NCI-H1436 treated with DMSO at 0.1 percent for 48 hours (cell line): ENCODE measurements around the gene CLEC4C.

ENCODE experiments used
- DNase-seq: peaks from one replicate; lab custom pipeline; 2025; lab: John Stamatoyannopoulos, UW

Gene CLEC4C

GRCh38 chr12:7719946-7720730 is 27.0 kb downstream of the CLEC4C start:
- DNase-seq, result no peak

GRCh38 chr12:7716381-7716780 is 30.8 kb downstream of the CLEC4C start:
- no peak for DNase-seq

DNA sequence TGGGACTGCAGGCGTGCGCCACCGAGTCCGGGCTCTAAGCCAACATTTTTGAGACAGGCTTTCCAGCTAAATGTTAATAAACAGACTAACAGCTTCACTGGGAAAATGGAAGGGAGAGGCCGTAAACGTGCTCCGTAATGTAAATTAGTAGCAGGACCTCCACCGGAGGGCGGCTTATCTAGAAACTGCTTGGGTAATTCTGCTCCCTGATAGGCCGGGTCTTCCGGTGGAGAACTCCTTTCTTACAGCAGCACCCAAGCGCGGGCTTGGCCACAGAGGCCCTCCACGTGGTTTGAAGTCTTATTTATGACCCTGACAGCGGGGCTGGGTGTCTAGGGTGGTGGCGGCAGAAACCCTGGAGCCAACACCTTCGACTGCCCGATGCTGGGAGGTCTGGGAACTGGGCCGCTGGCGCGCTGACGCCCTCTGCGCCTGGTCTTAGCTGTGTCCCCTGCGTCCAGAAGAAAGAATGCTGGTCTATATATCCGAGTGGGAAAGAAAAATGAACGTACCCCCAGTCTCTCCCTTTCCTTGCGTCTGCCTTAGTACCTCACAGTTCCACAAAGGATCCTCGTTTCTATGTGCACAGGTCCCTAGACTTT is 34.2 kb downstream of the CLEC4C start:
- no peak for DNase-seq

GRCh38 chr12:7711133-7711532 is 36.0 kb downstream of the CLEC4C start, which contains the start of gene DPPA3:
TSS of gene DPPA3 (plus strand) at chr12:7711433. CDS start at chr12:7711571, 138 bp downstream.
- DNase-seq, result no peak

DNA sequence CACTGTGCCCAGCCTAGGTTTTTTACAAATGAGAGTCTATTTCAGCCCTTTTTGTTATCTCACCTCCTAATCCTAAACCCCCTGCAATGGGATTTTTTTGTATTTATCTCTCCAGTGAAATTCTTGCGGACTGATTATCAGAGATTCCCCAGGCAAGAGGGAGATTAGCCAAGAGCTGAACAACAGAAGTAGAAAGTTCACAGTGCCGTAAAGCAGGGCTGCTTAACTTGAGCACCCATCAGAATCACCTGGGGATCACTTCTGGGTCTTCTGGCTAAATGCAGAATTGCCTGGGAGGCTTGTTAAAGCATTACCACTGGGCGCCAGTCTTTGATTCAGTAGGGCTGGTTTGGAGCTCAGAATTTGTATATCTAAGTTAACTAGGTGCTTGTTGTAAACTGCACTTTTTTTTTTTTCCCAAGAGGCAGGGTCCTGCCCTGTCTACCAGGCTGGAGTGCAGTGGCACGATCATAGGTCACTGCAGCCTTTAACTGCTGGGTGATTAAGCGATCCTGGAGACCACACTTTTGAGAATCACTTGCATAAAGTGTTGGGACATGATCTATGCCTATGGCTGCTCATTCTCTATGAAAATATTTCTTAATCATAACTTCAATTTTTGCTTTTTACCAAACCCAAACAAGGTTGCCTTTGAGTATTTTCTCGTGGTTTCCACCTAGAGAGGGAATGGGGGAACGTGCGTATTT is 37.1 kb downstream of the CLEC4C start:
- no peak for DNase-seq

- DNase-seq, result no peak
These were observed 41.3 kb downstream of the CLEC4C start for GRCh38 chr12:7705846-7706245.

GRCh38 chr12:7695566-7696197 is 51.5 kb downstream of the CLEC4C start, which contains the start of gene GDF3:
TSS of gene GDF3 (minus strand) at chr12:7695775. CDS start at chr12:7695728, 47 bp downstream.
- DNase-seq, result no peak

DNA sequence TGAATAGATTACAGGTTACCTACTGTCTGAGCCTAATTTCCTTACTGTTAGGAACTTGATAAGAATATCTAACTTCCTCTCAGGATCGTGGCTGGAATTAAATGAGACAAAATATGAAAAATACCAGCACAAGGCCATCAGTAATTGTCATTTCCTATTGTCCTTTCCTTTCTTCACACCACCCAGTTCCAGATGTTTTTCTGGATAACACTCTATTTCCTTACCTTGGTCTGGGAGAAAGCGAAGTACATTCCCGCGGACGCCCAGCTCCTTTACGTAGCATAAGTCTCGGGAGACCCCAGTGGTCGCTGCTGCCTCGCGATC is 52.0 kb downstream of the CLEC4C start:
- DNase-seq, result no peak

DNA sequence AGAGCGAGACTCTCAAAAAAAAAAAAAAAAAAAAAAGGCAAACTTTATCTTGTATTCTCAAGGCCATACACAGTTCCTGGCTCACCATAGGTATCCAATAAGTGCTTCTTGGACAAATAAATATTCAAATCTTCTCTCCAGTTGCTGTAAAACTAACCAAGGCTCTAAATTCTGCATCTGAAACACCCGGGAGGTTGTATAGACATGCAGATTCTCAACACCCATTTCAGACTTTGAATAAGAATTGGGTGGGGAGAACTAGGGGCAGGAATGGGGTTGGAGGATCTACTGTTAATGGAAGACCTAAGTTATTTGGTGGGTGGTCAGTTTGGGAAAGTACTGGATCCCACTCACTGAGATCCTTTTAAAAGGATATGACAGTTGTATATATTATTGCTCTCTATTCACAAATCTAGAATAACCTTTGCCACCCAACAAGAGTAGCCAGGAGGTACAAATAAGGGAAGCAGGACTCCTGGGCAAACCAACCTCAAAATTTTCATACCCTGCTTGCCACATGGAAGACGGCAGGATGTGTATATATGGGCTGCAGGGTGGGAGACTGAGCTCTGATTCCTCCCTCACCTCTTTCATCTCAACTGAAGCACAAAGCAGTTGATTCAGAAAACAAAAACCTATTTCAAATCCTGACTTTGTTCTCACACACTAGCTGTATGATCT is 52.5 kb downstream of the CLEC4C start:
- no peak for DNase-seq

DNA sequence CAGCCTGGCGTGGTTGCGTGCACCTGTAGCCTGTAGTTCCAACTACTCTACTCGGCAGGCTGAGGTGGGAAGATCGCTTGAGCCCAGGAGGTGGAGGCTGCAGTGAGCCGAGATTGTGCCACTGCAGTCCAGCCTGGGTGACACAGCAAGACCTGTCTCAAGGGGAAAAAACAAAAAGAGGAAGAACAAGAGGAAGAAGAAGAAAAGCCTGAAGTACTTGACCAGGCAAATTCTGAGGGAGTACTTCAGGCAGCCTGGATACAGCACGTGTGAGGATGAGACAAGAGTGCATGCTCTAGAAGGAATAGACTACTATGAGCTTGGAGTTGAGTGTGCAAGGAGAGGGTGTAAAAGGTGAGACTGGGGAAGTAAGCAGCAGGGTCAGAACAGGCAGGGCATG is 53.4 kb downstream of the CLEC4C start:
- DNase-seq, result no peak

- no peak for DNase-seq
These were observed 65.6 kb downstream of the CLEC4C start for GRCh38 chr12:7681535-7681934.
